Measurements from ENCODE around the gene SELENON. TPM values are rescaled to one million over a fixed set of nuclear protein-coding genes. Genes with fewer than 3 reads are reported as not detected.

SELENON gene
- total and polyA plus RNA-seq, 2 of the 13 experiments (the other 11 are each of a cell fraction or from before 2014, with no cell fraction given), result 3.8 to 8.0 TPM

- TF ChIP-seq, protein P1, sequence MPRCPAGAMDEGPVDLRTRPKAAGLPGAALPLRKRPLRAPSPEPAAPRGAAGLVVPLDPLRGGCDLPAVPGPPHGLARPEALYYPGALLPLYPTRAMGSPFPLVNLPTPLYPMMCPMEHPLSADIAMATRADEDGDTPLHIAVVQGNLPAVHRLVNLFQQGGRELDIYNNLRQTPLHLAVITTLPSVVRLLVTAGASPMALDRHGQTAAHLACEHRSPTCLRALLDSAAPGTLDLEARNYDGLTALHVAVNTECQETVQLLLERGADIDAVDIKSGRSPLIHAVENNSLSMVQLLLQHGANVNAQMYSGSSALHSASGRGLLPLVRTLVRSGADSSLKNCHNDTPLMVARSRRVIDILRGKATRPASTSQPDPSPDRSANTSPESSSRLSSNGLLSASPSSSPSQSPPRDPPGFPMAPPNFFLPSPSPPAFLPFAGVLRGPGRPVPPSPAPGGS (CRISPR knock-in tag; IDR thresholded peaks at IDR 0.05), result no peak
- TF ChIP-seq SMAD9 (CRISPR knock-in tag; IDR thresholded peaks at IDR 0.05) (no peak), TBL1XR1 (IDR thresholded peaks at IDR 0.05; ENCODE audit: borderline replicate concordance, low read length, partially characterized antibody) (peak; percentile 23), BRF2 (CRISPR knock-in tag; IDR thresholded peaks at IDR 0.05) (no peak), ZNF407 (CRISPR knock-in tag; IDR thresholded peaks at IDR 0.05; ENCODE audit: not compliant biosample characterization) (peak; percentile 2), NCOA2 (CRISPR knock-in tag; IDR thresholded peaks at IDR 0.05) (no peak), REPIN1 (CRISPR knock-in tag; IDR thresholded peaks at IDR 0.05; ENCODE audit: borderline replicate concordance, low read depth) (peak; percentile 72), POLR2A (IDR thresholded peaks at IDR 0.05; ENCODE audit: insufficient read depth in 1 of 2, low read depth in 2 of 2, low read length in 2 of 2) (peak; percentile 79 to 92), ZBTB38 (CRISPR knock-in tag; IDR thresholded peaks at IDR 0.05) (peak; percentile 66), ZNF772 (CRISPR knock-in tag; IDR thresholded peaks at IDR 0.05) (peak; percentile 87; the same call in 1 of the 2 replicates), KLF16 (CRISPR knock-in tag; IDR thresholded peaks at IDR 0.05) (peak in 1 of 2 experiments; percentile 86; a peak in 2 of 4 replicates), ZNF333 (CRISPR knock-in tag; IDR thresholded peaks at IDR 0.05; ENCODE audit: borderline replicate concordance) (no peak), ZNF761 (CRISPR knock-in tag; conservative IDR thresholded peaks at IDR 0.05) (peak; percentile 78; the same call in 1 of the 2 replicates), SMARCE1 (IDR thresholded peaks at IDR 0.05; ENCODE audit: borderline replicate concordance) (no peak)
- TF ChIP-seq, protein P2, sequence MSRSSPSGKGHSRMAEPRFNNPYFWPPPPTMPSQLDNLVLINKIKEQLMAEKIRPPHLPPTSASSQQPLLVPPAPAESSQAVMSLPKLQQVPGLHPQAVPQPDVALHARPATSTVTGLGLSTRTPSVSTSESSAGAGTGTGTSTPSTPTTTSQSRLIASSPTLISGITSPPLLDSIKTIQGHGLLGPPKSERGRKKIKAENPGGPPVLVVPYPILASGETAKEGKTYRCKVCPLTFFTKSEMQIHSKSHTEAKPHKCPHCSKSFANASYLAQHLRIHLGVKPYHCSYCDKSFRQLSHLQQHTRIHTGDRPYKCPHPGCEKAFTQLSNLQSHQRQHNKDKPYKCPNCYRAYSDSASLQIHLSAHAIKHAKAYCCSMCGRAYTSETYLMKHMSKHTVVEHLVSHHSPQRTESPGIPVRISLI (CRISPR knock-in tag; IDR thresholded peaks at IDR 0.05; ENCODE audit: borderline replicate concordance), result 0 out of 2 replicates have a peak, but pooled peaks have one; percentile 15
- TF ChIP-seq, protein P3, sequence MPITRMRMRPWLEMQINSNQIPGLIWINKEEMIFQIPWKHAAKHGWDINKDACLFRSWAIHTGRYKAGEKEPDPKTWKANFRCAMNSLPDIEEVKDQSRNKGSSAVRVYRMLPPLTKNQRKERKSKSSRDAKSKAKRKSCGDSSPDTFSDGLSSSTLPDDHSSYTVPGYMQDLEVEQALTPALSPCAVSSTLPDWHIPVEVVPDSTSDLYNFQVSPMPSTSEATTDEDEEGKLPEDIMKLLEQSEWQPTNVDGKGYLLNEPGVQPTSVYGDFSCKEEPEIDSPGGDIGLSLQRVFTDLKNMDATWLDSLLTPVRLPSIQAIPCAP (CRISPR knock-in tag; IDR thresholded peaks at IDR 0.05; ENCODE audit: low read depth), result no peak
Measured at GRCh38 chr1:25819491-25820246, 19.7 kb downstream of the SELENON start, which contains the start of gene MTFR1L (continued).
